K562 (cell line): Measurements from ENCODE around the gene CDC6. TPM values are rescaled to one million over a fixed set of nuclear protein-coding genes. Genes with fewer than 3 reads are reported as not detected.

Experiments
- ATAC-seq: fragments of 200-7000 bp; cut with Tn5 transposase; 3 replicates; pipeline ENCODE4 v1.9.1; 2020; ENCODE audit warnings: moderate library complexity
- BruUV-seq: library from RNA; stranded (reverse); fragments of 400-500 nt; replicated peaks from 2 replicates; lab custom pipeline; 2021; lab: Mats Ljungman, UMichigan
- CTCF ChIA-PET: fragments of 300-600 bp; formaldehyde crosslinking; extraction: SDS; loops from one replicate; lab custom pipeline; 2021; ENCODE audit warnings: low intra/inter-chr PET ratio; lab: Yijun Ruan, JAX
- POLR2A ChIA-PET: fragments of 300-600, 350-650 bp; sonication (Branson Sonifier 250); formaldehyde crosslinking; extraction: SDS; loops from one replicate; lab custom pipeline; 2021; ENCODE audit warnings: antibody characterized with exemption, inconsistent platforms; lab: Yijun Ruan, JAX
- DNase-seq, 4 experiments: peaks; one replicate each; pipeline versions ENCODE4 v3.0.0 to v3.0.0-alpha.2; 2011 to 2018; ENCODE audit warnings: low spot score in 3 of 4, mixed read lengths in 3 of 4; ENCODE audit errors: extremely low read depth in 1 of 4
- FAIRE-seq: peaks from 2 replicates; lab custom pipeline; 2011; peaks lifted over from hg19 to GRCh38; lab: Jason Lieb, UNC
- H2AFZ ChIP-seq: 2 replicates; pipeline ENCODE4 v1.6.0; 2011; ENCODE audit warnings: low read depth, low read length, control low read depth, inconsistent platforms
- H3K27ac ChIP-seq: fragments of 200-600 bp; 3 replicates; pipeline ENCODE4 v1.8.0; 2011; ENCODE audit warnings: low read depth, mild to moderate bottlenecking, control low read depth, inconsistent platforms, low read length, moderate library complexity, mixed read lengths; ENCODE audit errors: extremely low read depth
- H3K27me3 ChIP-seq, 2 experiments: fragments of 300-600 bp in 1 of 2; 2 replicates in 1 of 2; 3 replicates in 1 of 2; pipeline versions ENCODE4 v1.6.0 to v1.8.0; 2011; ENCODE audit warnings: inconsistent platforms in 2 of 2, low read length in 2 of 2, mild to moderate bottlenecking in 1 of 2, mixed read lengths in 1 of 2, moderate library complexity in 1 of 2; ENCODE audit not compliant: control insufficient read depth in 2 of 2, insufficient read depth in 2 of 2
- H3K36me3 ChIP-seq: fragments of 300-600 bp; 3 replicates; pipeline ENCODE4 v1.8.0; 2011; ENCODE audit warnings: mild to moderate bottlenecking, low read length, inconsistent platforms; ENCODE audit not compliant: control insufficient read depth, insufficient read depth
- H3K4me1 ChIP-seq, 2 experiments: fragments of 200-600 bp in 1 of 2; replicated peaks in 1 of 2; 2 replicates in 1 of 2; 3 replicates in 1 of 2; pipeline versions ENCODE4 v1.5.1 to v1.8.0; 2011; ENCODE audit warnings: inconsistent platforms in 2 of 2, low read length in 2 of 2, mild to moderate bottlenecking in 1 of 2, mixed read lengths in 1 of 2, moderate library complexity in 1 of 2; ENCODE audit not compliant: control insufficient read depth in 2 of 2, insufficient read depth in 2 of 2
- H3K4me2 ChIP-seq: 2 replicates; pipeline ENCODE4 v1.6.1; 2011; ENCODE audit warnings: low read length, control low read depth, inconsistent platforms, mixed read lengths; ENCODE audit not compliant: insufficient read depth
- H3K4me3 ChIP-seq: fragments of 200-600 bp; sonication (generic), shearing (Covaris generic); 2 replicates; pipeline ENCODE4 v1.5.1; 2016; ENCODE audit warnings: control low read depth, inconsistent platforms
- H3K79me2 ChIP-seq: fragments of 200-600 bp; 3 replicates; pipeline ENCODE4 v1.8.0; 2011; ENCODE audit warnings: low read length, inconsistent platforms; ENCODE audit not compliant: control insufficient read depth, insufficient read depth
- H3K9ac ChIP-seq, 2 experiments: 2 replicates each; pipeline versions ENCODE4 v1.6.0 to v1.6.1; 2011; ENCODE audit warnings: low read depth in 2 of 2, low read length in 2 of 2, control low read depth in 1 of 2, inconsistent platforms in 1 of 2, mild to moderate bottlenecking in 1 of 2, mixed read lengths in 1 of 2; ENCODE audit not compliant: insufficient read depth in 1 of 2
- H3K9me1 ChIP-seq: one replicate; pipeline ENCODE4 v1.6.0; 2011; ENCODE audit warnings: inconsistent platforms, mild to moderate bottlenecking, low read length, moderate library complexity; ENCODE audit not compliant: control insufficient read depth, insufficient read depth
- H3K9me3 ChIP-seq: replicated peaks from 2 replicates; pipeline ENCODE4 v1.5.1; 2011; ENCODE audit warnings: low read depth, low read length, inconsistent platforms; ENCODE audit not compliant: control insufficient read depth, insufficient read depth
- H4K20me1 ChIP-seq: replicated peaks from 2 replicates; pipeline ENCODE4 v1.6.1; 2011; ENCODE audit warnings: low read length, inconsistent platforms, mixed read lengths; ENCODE audit not compliant: control insufficient read depth, insufficient read depth
- EP400 ChIP-seq: fragments of 450-650 bp; IDR thresholded peaks from 2 replicates; pipeline ENCODE4 v1.6.1; 2017; ENCODE audit warnings: antibody characterized with exemption, mild to moderate bottlenecking, moderate library complexity
- GTF2F1 ChIP-seq: IDR thresholded peaks from 2 replicates; pipeline ENCODE4 v1.6.1; 2011; ENCODE audit warnings: low read depth, low read length, improper control_type of control experiment
- MAZ ChIP-seq, 2 experiments: fragments of 450-650 bp in 1 of 2; sonication (generic) in 1 of 2; formaldehyde crosslinking; IDR thresholded peaks in 1 of 2; conservative IDR thresholded peaks in 1 of 2; 2 replicates each; pipeline versions ENCODE4 v1.4.0 to v1.5.0; 2020; ENCODE audit warnings: mild to moderate bottlenecking in 1 of 2, missing genetic modification reagents in 1 of 2
- MCM2 ChIP-seq: fragments of 450-650 bp; IDR thresholded peaks from 2 replicates; pipeline ENCODE4 v1.6.1; 2017; ENCODE audit warnings: low read depth, mild to moderate bottlenecking
- NEUROD1 ChIP-seq: fragments of 150-350 bp; IDR thresholded peaks from 2 replicates; pipeline ENCODE4 v1.6.1; 2014; ENCODE audit warnings: borderline replicate concordance, low read length, low read depth; ENCODE audit not compliant: partially characterized antibody
- PCBP2 ChIP-seq: fragments of 200-400 bp; formaldehyde crosslinking; IDR thresholded peaks from 2 replicates; pipeline ENCODE4 v1.6.1; 2018; ENCODE audit warnings: low read length, low read depth, mild to moderate bottlenecking, moderate library complexity; ENCODE audit not compliant: poor library complexity, severe bottlenecking
- PHTF2 ChIP-seq: fragments of 250-450 bp; sonication (Bioruptor Pico); IDR thresholded peaks from 2 replicates; pipeline ENCODE4 v1.5.0; 2021; ENCODE audit warnings: mild to moderate bottlenecking
- RUNX1 ChIP-seq: sonication (generic); IDR thresholded peaks from 2 replicates; pipeline ENCODE4 v1.6.1; 2016; ENCODE audit warnings: antibody characterized with exemption, low read depth
- SIN3A ChIP-seq, 2 experiments: fragments of 150-350 bp in 1 of 2; IDR thresholded peaks; 2 replicates each; pipeline ENCODE4 v1.6.1; 2011 to 2016; ENCODE audit warnings: borderline replicate concordance in 2 of 2, low read depth in 2 of 2, low read length in 2 of 2, mild to moderate bottlenecking in 2 of 2, moderate library complexity in 2 of 2; ENCODE audit not compliant: control insufficient read depth in 1 of 2
- SNIP1 ChIP-seq: fragments of 450-650 bp; IDR thresholded peaks from 2 replicates; pipeline ENCODE4 v1.7.1; 2017; ENCODE audit warnings: low read depth, mild to moderate bottlenecking
- SUPT5H ChIP-seq: fragments of 450-650 bp; IDR thresholded peaks from 2 replicates; pipeline ENCODE4 v1.6.1; 2016
- THRA ChIP-seq: fragments of 450-650 bp; IDR thresholded peaks from 2 replicates; pipeline ENCODE4 v1.6.1; 2017; ENCODE audit warnings: mild to moderate bottlenecking, moderate library complexity
- WGBS: fragments of 100-300 bp; shearing (Covaris generic); methylation state at CpG from one replicate; pipeline ENCODE4 v1.1.6; 2016; ENCODE audit warnings: low coverage, mixed read lengths; ENCODE audit not compliant: insufficient coverage; ENCODE audit errors: missing lambda C conversion rate; 5-methylcytosine and 5-hydroxymethylcytosine counted together
- in situ Hi-C: fragments of 300-500 bp; cut with MboI; formaldehyde crosslinking; loops from 4 replicates; pipeline ENCODE4 v1.15.0; 2018; ENCODE audit warnings: inconsistent platforms, mixed read lengths
- intact Hi-C: fragments of 100-400 bp; cut with micrococcal nuclease; formaldehyde crosslinking; loops from 2 replicates; pipeline ENCODE4 v1.14.2; 2022
- polyA plus RNA-seq, 8 experiments: library from polyadenylated mRNA; depleted of rRNA in 4 of 8; stranded (reverse) in 5 of 8; unstranded in 3 of 8; fragments of >200 nt; fragmentation: Nextera tagmentation in 2 of 8; fragmentation: Illumina TruSeq in 1 of 8; extraction: Ambion mirVana in 2 of 8; extraction: Trizol in 1 of 8; gene quantifications; 2 replicates each; pipeline versions ENCODE4 v1.2.1 to v1.2.3, GENCODE V29; 2011 to 2014; ENCODE audit warnings: inconsistent platforms in 1 of 8, missing spikeins in 1 of 8
- total RNA-seq, 7 experiments: library from RNA; depleted of rRNA in 6 of 7; stranded (reverse); fragments of >200 nt in 6 of 7; fragmentation: Illumina TruSeq in 2 of 7; extraction: Trizol in 2 of 7; gene quantifications; 2 replicates each; pipeline versions ENCODE4 v1.2.1 to v1.2.3, GENCODE V29; 2011 to 2021; ENCODE audit warnings: low replicate concordance in 1 of 7
- TF ChIP-seq, protein P1 (sequence below), 2 experiments: fragments of 450-650 bp in 1 of 2; IDR thresholded peaks; 2 replicates each; pipeline ENCODE4 v1.6.1; 2011 to 2017; ENCODE audit warnings: low read depth in 2 of 2, antibody characterized with exemption in 1 of 2, borderline replicate concordance in 1 of 2, low read length in 1 of 2, mild to moderate bottlenecking in 1 of 2, mixed read lengths in 1 of 2; ENCODE audit not compliant: control insufficient read depth in 1 of 2
- TF ChIP-seq, protein P2 (sequence below): fragments of 250-450 bp; sonication (Bioruptor Pico); IDR thresholded peaks from 2 replicates; pipeline ENCODE4 v1.5.1; 2021; ENCODE audit warnings: mild to moderate bottlenecking

Gene CDC6
- total and polyA plus RNA-seq, 9 of the 15 experiments (the other 6 are each of a cell fraction or from before 2014, with no cell fraction given), result 29.6 to 141 (median 106) TPM

GRCh38 chr17:40341808-40342503 lies 54.3 kb downstream of the CDC6 start:
- no peaks in the 10 kb centered on the region for H3K27me3 ChIP-seq
- peak overlapping the region; percentile 70 to 89 for H3K9ac ChIP-seq
- H3K27ac ChIP-seq, result peak overlapping the region; percentile 91
- H3K36me3 ChIP-seq, result peaks cover 31% of the 10 kb centered on the region; the same call in 2 of the 3 replicates
- ATAC-seq (peak; percentile 65), DNase-seq (peak; percentile 74 to 82 (median 78)), FAIRE-seq (no peak)
- H3K4me3 ChIP-seq, result peak overlapping the region; percentile 60
- no peaks in the 10 kb centered on the region for H3K9me3 ChIP-seq
- H3K4me1 ChIP-seq, result peaks cover 41 to 64% of the 10 kb centered on the region in 2 experiments
- ChIA-PET CTCF (interaction anchor here (0.7 kb wide), 1 partner anchor 155 kb away, joined by 4 read pairs; no protein-coding TSS in a partner anchor), POLR2A (interaction anchor here (0.5 to 0.6 kb wide), 3 partner anchors 13 to 195 kb away, joined by 3 to 4 read pairs (median 4); no protein-coding TSS in a partner anchor)
- H3K4me2 ChIP-seq, result peak overlapping the region; percentile 83
- H3K9me1 ChIP-seq, result no peaks in the 10 kb centered on the region
- H3K79me2 ChIP-seq, result peaks cover 49% of the 10 kb centered on the region
- peak overlapping the region; percentile 62; the same call in 1 of the 2 replicates for H2AFZ ChIP-seq
- no peaks in the 10 kb centered on the region; the same call in 1 of the 2 replicates for H4K20me1 ChIP-seq
- BruUV-seq, result no TSS peak
- WGBS, result 17% methylated on average over 17 of the region's 55 CpGs
- intact Hi-C loops (loop anchor here (5.0 kb wide), 1 partner anchor 35 kb away; the partner anchor contains the start of gene RARA), in situ Hi-C loops (no loop called here)
- TF ChIP-seq MCM2 (no peak), SIN3A (IDR thresholded peaks at IDR 0.05; ENCODE audit: borderline replicate concordance in 2 of 2, control insufficient read depth in 1 of 2, low read depth in 2 of 2, low read length in 2 of 2) (0 out of 4 replicates have a peak, but pooled peaks of 1 of the 2 experiments have one; percentile 19), RUNX1 (no peak), EP400 (peak; percentile 62; the same call in 1 of the 2 replicates), SNIP1 (no peak), SUPT5H (peak; percentile 84), PHTF2 (CRISPR knock-in tag) (no peak), THRA (no peak), MAZ (CRISPR knock-in tag; conservative IDR thresholded peaks at IDR 0.05 in 1 of 2, IDR thresholded peaks at IDR 0.05 in 1 of 2) (0 out of 4 replicates have a peak, but pooled peaks of 1 of the 2 experiments have one; percentile 31), NEUROD1 (no peak), PCBP2 (no peak), GTF2F1 (no peak)
- TF ChIP-seq, protein P1, sequence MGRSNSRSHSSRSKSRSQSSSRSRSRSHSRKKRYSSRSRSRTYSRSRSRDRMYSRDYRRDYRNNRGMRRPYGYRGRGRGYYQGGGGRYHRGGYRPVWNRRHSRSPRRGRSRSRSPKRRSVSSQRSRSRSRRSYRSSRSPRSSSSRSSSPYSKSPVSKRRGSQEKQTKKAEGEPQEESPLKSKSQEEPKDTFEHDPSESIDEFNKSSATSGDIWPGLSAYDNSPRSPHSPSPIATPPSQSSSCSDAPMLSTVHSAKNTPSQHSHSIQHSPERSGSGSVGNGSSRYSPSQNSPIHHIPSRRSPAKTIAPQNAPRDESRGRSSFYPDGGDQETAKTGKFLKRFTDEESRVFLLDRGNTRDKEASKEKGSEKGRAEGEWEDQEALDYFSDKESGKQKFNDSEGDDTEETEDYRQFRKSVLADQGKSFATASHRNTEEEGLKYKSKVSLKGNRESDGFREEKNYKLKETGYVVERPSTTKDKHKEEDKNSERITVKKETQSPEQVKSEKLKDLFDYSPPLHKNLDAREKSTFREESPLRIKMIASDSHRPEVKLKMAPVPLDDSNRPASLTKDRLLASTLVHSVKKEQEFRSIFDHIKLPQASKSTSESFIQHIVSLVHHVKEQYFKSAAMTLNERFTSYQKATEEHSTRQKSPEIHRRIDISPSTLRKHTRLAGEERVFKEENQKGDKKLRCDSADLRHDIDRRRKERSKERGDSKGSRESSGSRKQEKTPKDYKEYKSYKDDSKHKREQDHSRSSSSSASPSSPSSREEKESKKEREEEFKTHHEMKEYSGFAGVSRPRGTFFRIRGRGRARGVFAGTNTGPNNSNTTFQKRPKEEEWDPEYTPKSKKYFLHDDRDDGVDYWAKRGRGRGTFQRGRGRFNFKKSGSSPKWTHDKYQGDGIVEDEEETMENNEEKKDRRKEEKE (IDR thresholded peaks at IDR 0.05; ENCODE audit: borderline replicate concordance in 1 of 2, control insufficient read depth in 1 of 2, low read depth in 2 of 2, low read length in 1 of 2), result no peak
- TF ChIP-seq, protein P2, sequence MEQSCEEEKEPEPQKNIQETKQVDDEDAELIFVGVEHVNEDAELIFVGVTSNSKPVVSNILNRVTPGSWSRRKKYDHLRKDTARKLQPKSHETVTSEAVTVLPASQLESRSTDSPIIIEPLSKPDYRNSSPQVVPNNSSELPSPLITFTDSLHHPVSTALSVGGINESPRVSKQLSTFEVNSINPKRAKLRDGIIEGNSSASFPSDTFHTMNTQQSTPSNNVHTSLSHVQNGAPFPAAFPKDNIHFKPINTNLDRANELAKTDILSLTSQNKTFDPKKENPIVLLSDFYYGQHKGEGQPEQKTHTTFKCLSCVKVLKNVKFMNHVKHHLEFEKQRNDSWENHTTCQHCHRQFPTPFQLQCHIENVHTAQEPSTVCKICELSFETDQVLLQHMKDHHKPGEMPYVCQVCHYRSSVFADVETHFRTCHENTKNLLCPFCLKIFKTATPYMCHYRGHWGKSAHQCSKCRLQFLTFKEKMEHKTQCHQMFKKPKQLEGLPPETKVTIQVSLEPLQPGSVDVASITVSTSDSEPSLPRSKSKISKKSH, result no peak
